MG63 (cell line): ENCODE measurements around the gene IL11. TPM values are rescaled to one million over a fixed set of nuclear protein-coding genes. Genes with fewer than 3 reads are reported as not detected.

Experiments used
- DNase-seq: peaks from one replicate; pipeline ENCODE4 v3.0.0-alpha.2; 2020
- H3K27me3 ChIP-seq: fragments of 250-450 bp; sonication (Bioruptor Pico); 2 replicates; pipeline ENCODE4 v1.5.1; 2020; ENCODE audit warnings: mild to moderate bottlenecking, moderate library complexity
- H3K36me3 ChIP-seq: fragments of 250-450 bp; sonication (Bioruptor Pico); 2 replicates; pipeline ENCODE4 v1.5.1; 2020; ENCODE audit warnings: mild to moderate bottlenecking, moderate library complexity
- H3K4me3 ChIP-seq: fragments of 250-450 bp; sonication (Bioruptor Pico); 2 replicates; pipeline ENCODE4 v1.5.1; 2020; ENCODE audit warnings: mild to moderate bottlenecking, moderate library complexity
- H3K9me3 ChIP-seq: fragments of 250-450 bp; sonication (Bioruptor Pico); 2 replicates; pipeline ENCODE4 v1.5.1; 2020; ENCODE audit warnings: mild to moderate bottlenecking, moderate library complexity
- total RNA-seq: library from RNA; depleted of rRNA; stranded (reverse); fragments of >200 nt; shearing (Covaris generic); gene quantifications from 2 replicates; pipeline ENCODE4 v1.2.3, GENCODE V29; 2014; ENCODE audit warnings: low replicate concordance

IL11 gene
- total RNA-seq, 1 experiment from 2014 or later: 0.95 TPM

DNA sequence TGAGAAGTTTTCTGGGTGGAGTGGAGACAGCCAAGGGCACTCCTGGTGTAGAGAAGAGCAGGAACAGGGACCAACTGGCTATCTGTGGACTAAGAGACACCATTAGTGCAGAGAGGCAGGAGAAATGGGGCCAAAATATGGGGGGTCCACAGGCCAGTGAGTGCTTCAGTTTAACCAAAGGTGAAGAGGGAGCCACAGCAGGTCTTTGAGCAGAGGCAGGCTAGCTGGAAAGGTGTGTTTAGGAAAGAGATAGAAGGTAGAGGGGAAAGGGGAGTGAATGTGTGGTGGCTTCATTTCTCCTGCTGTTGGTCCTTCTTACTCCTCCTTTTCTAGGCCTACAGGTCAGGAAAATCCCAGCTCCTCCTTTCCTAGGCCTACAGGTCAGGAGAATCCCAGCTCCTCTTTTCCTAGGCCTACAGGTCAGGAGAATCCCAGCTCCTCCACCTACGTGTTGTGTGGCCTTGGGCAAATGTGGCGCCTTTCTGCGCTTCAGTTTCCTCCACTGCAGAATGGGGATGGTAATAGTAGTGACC, 12.3 kb upstream of the IL11 start:
- DNase-seq: no peak
- H3K36me3 ChIP-seq: peaks cover 17% of the 10 kb centered on the region
- no peaks in the 10 kb centered on the region for H3K9me3 ChIP-seq
- H3K27me3 ChIP-seq: no peaks in the 10 kb centered on the region
- H3K4me3 ChIP-seq: no peak overlapping the region

DNA sequence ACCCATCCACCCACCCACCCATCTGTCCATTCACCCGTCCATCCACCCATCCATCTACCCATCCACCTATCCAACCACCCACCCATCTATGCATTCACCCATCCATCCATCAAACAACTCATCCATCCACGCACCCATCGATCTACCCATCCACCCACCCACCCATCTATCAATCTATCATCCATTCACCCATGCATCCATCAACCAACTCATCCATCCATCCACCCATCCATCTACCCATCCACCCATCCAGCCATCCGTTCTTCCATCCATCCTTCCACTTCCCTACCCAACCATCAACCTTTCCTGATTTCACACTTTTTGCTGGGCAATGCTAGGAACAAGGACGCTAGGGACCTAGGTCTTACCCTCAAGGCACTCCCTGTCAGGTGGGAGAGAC, 11.8 kb upstream of the IL11 start:
- Histone ChIP-seq H3K9me3 (no peaks in the 10 kb centered on the region), H3K27me3 (no peaks in the 10 kb centered on the region), H3K36me3 (peaks cover 12% of the 10 kb centered on the region), H3K4me3 (no peak overlapping the region)
- no peak for DNase-seq

DNA sequence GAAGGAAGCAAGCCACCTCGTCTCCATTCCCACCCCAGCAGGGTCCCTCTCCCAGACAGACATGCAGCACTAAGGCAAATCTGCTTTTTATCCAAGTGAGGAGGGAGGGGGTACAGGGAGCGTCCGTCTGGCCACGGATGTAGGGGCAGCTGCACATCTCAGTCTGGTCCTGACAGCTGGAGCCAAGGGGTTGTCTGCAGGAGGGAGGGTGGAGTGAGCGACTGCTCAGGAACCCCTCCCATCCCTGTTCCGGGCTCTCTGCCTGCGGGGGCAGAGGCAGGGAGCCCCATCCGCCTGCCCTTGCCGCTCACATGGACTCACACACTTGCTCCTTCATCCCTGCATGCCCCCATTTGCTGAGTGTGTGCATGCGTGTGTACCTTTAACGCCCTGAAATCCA, 8.9 kb upstream of the IL11 start:
- DNase-seq: no peak
- Histone ChIP-seq H3K36me3 (no peaks in the 10 kb centered on the region; the same call in 1 of the 2 replicates), H3K27me3 (no peaks in the 10 kb centered on the region), H3K4me3 (no peak overlapping the region), H3K9me3 (no peaks in the 10 kb centered on the region)

DNA sequence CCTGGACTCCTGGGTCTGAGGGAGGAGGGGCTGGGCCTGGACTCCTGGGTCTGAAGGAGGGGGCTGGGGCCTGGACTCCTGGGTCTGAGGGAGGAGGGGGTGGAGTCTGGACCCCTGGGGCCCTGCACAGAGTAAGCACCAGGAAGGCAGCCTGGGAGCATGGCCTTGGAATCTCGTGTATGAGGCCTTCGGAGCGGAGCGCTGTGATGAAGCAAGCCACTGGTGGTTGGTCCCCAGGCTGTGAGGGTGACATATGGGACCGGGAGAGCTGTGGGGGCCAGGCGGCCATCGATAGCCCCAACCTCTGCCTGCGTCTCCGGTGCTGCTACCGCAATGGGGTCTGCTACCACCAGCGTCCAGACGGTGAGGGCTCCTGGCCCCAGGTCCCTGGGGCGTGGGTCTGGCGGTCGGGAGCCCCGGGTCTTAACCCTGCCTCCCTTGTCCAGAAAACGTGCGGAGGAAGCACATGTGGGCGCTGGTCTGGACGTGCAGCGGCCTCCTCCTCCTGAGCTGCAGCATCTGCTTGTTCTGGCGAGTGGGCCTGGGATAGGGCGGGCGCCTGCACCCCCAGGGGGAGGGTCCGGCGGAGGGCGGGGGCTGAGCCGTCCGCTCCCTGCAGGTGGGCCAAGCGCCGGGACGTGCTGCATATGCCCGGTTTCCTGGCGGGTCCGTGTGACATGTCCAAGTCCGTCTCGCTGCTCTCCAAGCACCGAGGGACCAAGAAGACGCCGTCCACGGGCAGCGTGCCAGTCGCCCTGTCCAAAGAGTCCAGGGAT, 7.3 kb upstream of the IL11 start:
- Histone ChIP-seq H3K36me3 (no peaks in the 10 kb centered on the region; the same call in 1 of the 2 replicates), H3K9me3 (no peaks in the 10 kb centered on the region)
- DNase-seq: no peak

DNA sequence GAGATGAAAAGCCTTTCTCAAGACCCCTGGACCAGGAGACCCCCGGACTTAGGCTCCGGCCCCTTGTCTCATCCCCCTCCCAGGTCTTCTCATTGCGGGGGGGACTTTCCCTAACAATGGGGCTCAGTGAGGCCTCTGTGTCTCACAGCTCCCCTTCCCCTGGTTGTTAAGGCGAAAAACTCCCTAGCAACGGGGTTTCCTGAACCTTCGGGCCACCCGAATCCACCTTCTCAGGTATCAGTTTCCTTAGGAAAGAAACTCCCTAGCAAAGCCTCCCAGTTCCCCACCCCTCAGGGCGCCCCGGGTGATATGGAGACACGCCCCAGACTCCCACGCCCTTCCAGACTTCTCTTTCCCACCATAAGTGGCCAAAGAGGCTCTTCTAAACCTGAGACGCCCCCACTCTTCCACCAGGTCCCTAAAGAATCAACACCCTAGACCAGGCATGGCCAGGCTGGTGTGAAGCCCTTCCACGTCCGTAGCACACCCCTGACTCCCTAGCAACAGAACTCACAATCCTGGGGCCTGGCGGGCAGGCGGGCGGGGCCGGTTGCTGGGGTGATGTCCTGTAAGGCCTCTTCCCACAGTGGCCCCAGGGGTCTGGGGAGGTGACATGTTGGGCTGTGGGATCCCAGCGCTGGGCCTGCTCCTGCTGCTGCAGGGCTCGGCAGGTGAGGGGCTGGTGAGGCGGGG, 6.1 kb upstream of the IL11 start, which contains the start of gene TMEM190:
TSS of gene TMEM190 (plus strand) at position 586 of the 693 bp plus-strand sequence. CDS start at position 614, 28 bp downstream.
- no peak for DNase-seq
- Histone ChIP-seq H3K36me3 (no peaks in the 10 kb centered on the region), H3K27me3 (no peaks in the 10 kb centered on the region; the same call in 1 of the 2 replicates), H3K4me3 (no peak within 1 kb of the TSS), H3K9me3 (no peaks in the 10 kb centered on the region)

More for the DNA sequence above, 7.3 kb upstream of the IL11 start:
- Histone ChIP-seq H3K4me3 (no peak overlapping the region), H3K27me3 (no peaks in the 10 kb centered on the region)

DNA sequence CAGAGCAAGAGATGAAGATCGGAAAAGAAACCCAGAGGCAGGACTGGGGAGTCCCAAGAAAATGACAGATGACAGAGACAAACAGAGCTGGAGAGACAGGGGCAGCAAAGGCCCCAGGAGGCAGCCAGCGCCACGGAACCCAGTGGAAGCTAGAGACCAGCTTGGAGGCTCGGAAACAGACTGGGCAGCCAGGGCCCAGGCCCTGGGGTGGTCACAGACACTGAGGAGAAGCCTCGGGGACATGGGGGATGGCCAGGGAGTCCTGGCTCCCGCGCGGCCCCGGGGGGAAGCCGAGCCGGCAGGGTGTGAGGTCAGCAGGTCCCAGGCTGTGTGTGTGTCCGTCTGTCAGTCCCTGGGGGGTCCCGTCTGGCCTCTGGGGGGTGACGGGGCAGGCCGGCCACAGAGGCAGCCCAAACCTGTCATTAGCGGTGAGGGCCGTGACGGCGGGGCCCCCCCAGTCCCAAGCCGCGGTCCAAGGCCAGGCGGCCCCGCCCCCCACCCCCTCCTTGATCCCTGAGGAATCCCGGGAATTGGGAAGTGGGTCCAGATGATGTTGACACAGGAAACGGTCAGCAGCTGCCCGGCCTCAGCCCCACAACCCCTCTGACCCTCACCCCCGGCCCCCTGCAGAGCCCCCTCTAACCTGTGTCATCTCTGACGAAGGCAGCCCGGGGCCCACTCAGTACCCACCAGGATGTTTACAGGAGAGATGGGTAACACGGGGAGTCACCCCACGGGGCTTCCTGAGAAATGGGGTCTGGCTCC, 3.9 kb upstream of the IL11 start:
- no peak for DNase-seq
- H3K4me3 ChIP-seq: no peak overlapping the region
- H3K9me3 ChIP-seq: no peaks in the 10 kb centered on the region
- H3K27me3 ChIP-seq: peaks cover 11% of the 10 kb centered on the region
- H3K36me3 ChIP-seq: no peaks in the 10 kb centered on the region

DNA sequence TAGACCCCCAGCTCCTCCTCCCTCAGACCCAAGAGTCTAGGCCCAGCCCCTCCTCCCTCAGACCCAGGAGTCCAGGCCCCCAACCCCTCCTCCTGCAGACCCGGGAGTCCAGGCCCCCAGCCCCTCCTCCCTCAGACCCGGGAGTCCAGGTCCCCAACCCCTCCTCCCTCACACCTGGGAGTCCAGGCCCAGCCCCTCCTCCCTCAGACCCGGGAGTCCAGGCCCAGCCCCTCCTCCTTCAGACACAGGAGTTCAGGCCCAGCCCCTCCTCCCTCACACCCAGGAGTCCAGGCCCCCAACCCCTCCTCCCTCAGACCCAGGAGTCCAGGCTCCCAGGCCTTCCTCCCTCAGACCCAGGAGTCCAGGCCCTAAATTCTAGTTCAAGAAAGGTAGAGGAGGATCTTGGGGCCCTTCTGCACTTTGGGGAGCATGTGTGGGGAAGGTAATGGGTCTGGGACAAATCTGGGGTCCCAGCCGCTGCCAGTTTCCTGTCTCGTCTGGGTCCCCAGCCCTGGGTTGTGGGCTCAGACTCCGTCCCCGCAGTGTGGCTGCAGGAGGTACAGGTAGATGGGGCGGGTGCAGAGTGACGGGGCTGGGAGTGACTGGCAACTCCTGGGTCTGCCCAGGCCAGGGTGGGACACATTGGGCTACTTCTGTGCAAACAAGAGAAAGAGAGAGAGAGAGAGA, 3.2 kb upstream of the IL11 start:
- Histone ChIP-seq H3K4me3 (no peak overlapping the region), H3K9me3 (no peaks in the 10 kb centered on the region), H3K36me3 (no peaks in the 10 kb centered on the region), H3K27me3 (peaks cover 11% of the 10 kb centered on the region)
- no peak for DNase-seq

DNA sequence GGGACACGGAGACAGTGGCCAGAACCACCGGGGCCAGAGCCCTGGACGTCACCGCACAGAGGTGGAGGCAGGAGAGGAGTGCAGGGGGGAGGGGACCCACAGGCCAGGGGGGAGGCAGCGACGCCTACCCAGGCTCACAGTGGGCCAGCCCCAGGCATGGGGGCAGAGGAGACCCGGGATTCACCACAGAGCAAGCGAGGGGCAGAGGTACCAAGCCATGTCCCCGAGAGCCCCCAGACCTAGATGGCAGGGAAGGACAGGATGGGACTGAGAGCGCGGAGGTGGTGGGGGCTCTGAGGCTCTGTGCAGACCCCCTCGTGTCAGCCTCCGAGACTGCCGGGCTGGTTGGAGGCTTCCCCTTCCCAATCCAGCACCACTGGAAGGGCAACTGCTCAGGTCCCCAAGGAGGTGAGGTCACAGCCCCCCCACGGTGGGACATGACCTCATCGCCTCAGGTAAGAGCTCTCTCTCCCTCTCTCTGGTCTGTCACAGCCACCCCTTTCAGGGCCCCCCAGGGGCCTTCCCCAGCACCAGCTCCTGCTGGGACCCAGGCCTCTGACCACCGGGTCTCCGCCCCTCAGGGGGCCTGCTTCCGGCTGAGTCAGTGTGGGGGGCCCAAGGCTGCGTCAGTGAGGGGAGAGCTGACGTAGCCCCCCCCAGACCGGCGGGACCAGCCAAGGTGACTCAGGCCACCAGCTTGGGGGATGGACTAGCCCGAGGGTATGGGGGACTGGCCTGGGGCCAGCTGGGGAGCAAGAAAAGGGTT, 2.2 kb upstream of the IL11 start:
- Histone ChIP-seq H3K27me3 (peaks cover 11% of the 10 kb centered on the region), H3K36me3 (no peaks in the 10 kb centered on the region), H3K4me3 (no peak overlapping the region), H3K9me3 (no peaks in the 10 kb centered on the region)
- DNase-seq: no peak

DNA sequence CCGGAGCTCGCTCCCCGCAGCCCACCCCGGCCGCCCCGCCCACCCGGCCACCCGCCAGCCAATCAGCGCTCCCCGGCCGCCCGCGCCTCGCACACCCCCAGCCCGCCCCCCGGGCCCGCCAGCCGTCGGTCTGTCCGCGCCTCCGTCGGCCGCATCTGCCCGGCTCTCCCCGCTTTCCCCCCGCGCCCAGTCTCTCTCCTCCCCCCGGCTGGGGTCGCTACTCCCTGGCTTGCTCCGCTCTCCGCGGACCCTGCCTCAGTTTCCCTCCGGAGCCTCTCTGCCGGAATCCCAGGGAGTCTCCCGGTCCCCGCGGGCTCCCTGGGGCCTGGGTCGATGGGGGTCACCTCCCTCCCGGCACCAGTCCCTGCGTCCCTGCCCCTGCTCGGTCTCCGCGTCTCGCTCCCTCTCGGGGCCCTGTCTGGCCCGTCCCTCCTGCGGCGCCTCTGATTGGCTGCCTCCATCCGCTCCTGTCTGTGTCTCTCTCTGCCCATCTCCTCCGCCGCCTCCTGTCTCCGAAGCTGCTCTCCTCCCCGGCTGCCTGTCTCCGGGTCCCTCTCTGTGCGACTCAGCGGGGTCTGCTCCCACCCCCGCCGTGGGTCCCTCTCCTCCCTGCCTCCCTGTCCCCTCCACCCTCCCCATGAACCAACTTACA, 484 bp downstream of the IL11 start:
- DNase-seq: peak; percentile 43
- H3K9me3 ChIP-seq: no peaks in the 10 kb centered on the region
- H3K4me3 ChIP-seq: peak overlapping the region; percentile 29
- no peaks in the 10 kb centered on the region for H3K36me3 ChIP-seq
- H3K27me3 ChIP-seq: peaks cover 11% of the 10 kb centered on the region

DNA sequence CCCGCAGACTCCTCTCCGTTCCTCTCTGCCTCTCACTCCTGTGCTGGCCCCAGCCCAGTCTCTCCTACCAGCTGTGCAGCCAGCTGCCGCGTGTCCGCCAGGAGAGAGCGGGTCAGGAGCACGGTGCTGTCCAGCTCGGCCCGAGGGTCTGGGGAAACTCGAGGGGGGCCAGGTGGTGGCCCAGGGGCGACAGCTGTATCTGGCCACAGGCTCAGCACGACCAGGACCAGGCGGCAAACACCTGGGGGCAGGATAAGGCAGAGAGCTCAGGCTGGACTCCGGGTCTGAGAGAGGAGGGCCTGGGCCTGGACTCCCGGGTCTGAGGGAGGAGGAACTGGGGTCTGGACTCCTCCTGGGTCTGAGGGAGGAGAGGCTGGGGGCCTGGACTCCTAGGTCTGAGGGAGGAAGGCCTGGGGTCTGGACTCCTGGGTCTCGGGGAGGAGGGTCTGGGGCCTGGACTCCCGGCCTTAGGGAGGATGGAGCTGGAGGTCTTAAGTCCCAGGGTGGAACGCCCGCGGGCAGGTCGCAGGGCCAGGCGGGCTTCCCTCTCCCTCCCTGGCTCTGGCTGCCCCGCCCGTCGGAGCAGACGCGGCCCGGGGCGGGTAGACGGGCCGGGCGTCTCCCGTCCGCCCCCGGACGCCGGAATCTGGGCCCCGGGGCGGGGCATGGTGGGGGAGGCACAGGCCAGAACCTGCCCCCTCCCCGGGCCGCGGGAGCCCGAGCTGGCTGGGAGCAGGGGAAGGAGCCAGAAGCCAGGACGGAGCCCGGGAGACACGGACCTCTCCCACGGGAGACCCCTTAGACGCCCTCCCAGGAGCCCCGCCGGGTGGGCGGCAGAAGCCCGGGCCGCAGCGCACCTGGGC, 1.3 kb downstream of the IL11 start:
- Histone ChIP-seq H3K36me3 (no peaks in the 10 kb centered on the region), H3K4me3 (no peak overlapping the region), H3K27me3 (peaks cover 11% of the 10 kb centered on the region), H3K9me3 (no peaks in the 10 kb centered on the region)
- DNase-seq: peak; percentile 66

DNA sequence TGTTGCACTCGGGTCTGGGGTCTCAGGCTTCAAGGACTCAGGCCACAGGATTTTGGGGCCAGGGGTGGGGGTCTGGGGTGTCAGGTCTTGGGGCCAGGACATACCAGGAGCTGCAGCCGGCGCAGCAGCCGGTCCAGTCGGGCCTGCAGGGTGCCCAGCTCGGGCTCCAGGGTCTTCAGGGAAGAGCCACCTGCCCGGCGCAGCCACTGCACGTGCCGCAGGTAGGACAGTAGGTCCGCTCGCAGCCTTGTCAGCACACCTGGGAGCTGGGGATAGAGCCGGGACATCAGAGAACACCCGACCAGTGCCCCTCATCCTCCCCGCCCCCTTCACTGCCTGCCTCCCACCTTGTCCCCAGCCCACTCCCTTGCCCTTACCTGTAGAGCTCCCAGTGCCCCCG, 2.2 kb downstream of the IL11 start:
- H3K4me3 ChIP-seq: no peak overlapping the region

DNA sequence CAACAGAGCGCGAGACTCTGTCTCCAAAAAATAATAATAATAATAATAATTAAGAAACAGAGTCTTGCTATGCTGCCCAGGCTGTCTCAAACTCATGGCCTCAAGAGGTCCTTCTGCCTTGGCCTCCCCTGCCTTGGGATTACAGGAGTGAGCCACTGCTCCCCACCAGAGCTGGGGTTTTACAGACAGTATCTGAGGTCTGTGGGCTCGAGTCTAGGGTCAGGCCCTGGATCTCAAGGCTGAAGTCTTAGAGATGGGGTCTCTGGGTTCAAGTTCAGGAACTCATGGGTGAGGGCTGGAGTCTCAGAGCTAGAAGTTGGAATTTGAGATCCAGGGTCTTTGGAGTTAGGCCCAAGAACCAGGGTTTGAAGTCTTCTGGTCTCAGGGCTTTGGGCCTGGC, 3.5 kb downstream of the IL11 start:
- Histone ChIP-seq H3K27me3 (peaks cover 11% of the 10 kb centered on the region), H3K9me3 (no peaks in the 10 kb centered on the region), H3K4me3 (no peak overlapping the region), H3K36me3 (no peaks in the 10 kb centered on the region)
- DNase-seq: no peak

More for the DNA sequence above, 2.2 kb downstream of the IL11 start:
- Histone ChIP-seq H3K36me3 (no peaks in the 10 kb centered on the region), H3K9me3 (no peaks in the 10 kb centered on the region), H3K27me3 (peaks cover 11% of the 10 kb centered on the region)
- DNase-seq: no peak

DNA sequence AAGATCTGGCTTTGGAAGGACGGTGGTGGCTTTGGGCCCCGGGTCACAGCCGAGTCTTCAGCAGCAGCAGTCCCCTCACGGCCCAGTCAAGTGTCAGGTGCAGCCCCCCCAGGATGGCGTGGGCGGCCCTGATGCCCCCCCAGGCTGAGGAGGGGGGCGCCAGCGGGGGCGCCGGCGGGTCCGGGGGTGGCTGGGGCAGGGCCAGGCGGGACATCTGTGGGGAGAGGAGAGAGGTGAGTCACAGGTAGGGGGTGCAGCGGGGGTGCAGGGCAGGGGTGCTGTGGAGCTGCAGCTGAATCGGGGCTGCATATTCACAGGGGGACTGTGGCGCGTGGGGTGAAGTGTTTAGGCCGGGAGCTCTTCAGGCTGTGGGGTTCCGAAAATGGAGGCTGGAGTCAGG, 4.3 kb downstream of the IL11 start:
- DNase-seq: no peak
- no peak overlapping the region for H3K4me3 ChIP-seq
- no peaks in the 10 kb centered on the region for H3K36me3 ChIP-seq
- H3K27me3 ChIP-seq: peaks cover 8% of the 10 kb centered on the region
- no peaks in the 10 kb centered on the region for H3K9me3 ChIP-seq

DNA sequence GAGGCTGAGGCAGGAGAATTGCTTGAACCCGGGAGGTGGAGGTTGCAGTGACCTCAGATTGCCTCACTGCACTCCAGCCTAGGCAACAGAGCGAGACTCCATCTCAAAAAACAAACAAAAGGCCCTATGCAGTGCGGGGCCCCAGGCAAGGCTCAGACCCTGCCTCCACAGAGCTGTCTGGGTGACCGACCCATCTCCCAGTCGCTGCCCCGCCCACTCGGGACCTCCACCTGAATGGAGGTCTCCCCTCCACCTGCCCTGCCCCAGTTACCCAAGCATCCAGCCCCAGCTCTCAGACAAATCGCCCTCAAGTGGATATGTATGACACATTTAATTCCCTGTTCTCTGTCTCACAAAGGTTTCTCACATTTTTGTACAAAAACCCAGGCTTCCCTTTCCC, 5.0 kb downstream of the IL11 start:
- Histone ChIP-seq H3K9me3 (no peaks in the 10 kb centered on the region), H3K4me3 (no peak overlapping the region), H3K27me3 (peaks cover 6% of the 10 kb centered on the region), H3K36me3 (no peaks in the 10 kb centered on the region)
- no peak for DNase-seq
